ENCODE data around the gene TDRD9.

GRCh38 chr14:103916636-103917262 is 11.5 kb upstream of the TDRD9 start:
- TF ChIP-seq CTCF (IDR thresholded peaks at IDR 0.05; ENCODE audit: poor library complexity) (no peak), EZH2phosphoT487 (IDR thresholded peaks at IDR 0.05; ENCODE audit: low read depth, severe bottlenecking, unreplicated experiment) (no peak)

Measured in hepatocyte (in vitro differentiated cells).